HFF-Myc (cell line): ENCODE measurements around the gene SEMA5A.

Experiments used
- DNase-seq: peaks from one replicate; pipeline ENCODE4 v3.0.0-alpha.2; 2011; ENCODE audit warnings: low read depth; ENCODE audit errors: extremely low read depth
- H3K4me3 ChIP-seq: replicated peaks from 2 replicates; pipeline ENCODE4 v1.5.1; 2011; ENCODE audit warnings: low read depth, mild to moderate bottlenecking, control low read depth, low read length
- TF ChIP-seq, protein P1 (sequence below): IDR thresholded peaks from 2 replicates; pipeline ENCODE4 v1.5.1; 2012; ENCODE audit warnings: mild to moderate bottlenecking, low read depth, low read length, control low read depth; ENCODE audit errors: missing control alignments

The SEMA5A gene

DNA sequence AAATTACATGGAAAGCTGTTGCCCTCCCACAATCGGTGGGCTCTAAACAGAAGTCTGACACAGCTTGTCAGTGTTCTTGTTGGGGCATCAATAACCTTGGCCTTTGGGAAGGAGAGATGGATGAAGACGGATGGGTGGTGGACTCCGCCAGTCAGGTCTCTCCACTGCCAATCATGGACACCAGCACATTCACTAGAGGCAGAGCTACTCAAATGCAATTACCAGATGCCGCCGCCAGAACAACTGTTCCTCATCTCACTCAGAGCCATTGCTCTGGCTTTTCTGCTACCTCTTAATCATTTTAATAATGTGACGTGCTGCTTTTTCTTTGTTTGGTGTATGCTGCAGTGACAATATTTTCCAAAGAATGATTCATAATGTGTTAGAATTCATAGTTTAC, 27.9 kb upstream of the SEMA5A start:
- TF ChIP-seq, protein P1, sequence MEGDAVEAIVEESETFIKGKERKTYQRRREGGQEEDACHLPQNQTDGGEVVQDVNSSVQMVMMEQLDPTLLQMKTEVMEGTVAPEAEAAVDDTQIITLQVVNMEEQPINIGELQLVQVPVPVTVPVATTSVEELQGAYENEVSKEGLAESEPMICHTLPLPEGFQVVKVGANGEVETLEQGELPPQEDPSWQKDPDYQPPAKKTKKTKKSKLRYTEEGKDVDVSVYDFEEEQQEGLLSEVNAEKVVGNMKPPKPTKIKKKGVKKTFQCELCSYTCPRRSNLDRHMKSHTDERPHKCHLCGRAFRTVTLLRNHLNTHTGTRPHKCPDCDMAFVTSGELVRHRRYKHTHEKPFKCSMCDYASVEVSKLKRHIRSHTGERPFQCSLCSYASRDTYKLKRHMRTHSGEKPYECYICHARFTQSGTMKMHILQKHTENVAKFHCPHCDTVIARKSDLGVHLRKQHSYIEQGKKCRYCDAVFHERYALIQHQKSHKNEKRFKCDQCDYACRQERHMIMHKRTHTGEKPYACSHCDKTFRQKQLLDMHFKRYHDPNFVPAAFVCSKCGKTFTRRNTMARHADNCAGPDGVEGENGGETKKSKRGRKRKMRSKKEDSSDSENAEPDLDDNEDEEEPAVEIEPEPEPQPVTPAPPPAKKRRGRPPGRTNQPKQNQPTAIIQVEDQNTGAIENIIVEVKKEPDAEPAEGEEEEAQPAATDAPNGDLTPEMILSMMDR: no peak
- no peak for DNase-seq
- H3K4me3 ChIP-seq: no peak overlapping the region

DNA sequence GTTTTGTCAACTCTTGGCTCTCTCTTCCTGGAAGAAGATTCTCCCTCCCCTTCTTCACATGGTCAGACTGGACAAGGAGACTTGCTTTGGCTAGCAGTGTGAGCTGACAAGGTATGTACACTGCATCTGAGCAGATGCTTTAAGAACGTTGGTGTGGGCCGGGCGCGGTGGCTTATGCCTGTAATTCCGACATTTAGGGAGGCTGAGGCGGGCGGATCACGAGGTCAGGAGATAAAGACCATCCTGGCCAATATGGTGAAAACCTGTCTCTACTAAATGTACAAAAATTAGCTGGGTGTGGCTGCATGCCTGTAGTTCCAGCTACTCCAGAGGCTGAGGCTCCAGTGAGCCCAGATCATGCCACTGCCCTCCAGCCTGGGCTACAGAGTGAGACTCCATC, 26.4 kb upstream of the SEMA5A start:
- no peak overlapping the region for H3K4me3 ChIP-seq
- TF ChIP-seq, protein P1: no peak

DNA sequence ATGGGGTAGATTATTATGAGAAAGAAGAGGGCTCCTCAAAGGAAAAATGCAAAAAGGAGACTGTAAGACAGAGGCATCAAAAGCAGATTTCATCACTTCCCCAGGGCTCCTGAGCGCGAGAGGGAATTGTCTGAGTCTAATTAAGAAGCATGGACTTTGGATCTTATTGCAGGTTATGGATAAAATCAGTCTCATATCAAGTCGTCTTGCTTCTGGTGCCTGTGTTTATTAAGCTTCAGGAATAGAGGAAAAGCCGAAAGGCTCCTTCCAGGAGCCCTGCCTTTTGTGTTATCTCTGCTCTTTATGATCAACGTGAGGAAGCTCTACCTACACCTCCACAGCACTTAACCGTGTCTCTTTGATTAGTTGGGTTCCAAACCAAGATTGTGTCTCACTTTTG, 25.0 kb upstream of the SEMA5A start:
- H3K4me3 ChIP-seq: no peak overlapping the region
- no peak for DNase-seq
- TF ChIP-seq, protein P1: no peak

More for the DNA sequence above, 26.4 kb upstream of the SEMA5A start:
- no peak for DNase-seq

DNA sequence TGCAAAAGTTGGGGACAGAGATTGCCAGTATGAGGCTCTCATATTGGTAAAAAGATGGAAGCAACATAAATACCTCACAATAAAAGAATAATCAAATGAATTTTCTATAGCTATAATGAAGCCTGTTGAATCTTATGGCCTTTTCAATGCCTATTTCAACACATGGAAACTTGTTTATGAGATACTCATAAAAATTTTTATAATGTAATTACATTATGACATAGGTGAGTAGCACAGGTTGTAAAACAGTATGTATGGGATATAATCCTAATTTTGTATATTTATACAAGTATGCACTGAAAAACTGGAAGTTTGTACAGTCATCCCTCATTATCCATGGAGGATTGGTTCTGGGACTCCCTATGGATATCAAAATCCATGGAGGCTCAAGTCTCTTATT, 21.2 kb upstream of the SEMA5A start:
- no peak overlapping the region for H3K4me3 ChIP-seq
- DNase-seq: no peak
- TF ChIP-seq, protein P1: no peak

DNA sequence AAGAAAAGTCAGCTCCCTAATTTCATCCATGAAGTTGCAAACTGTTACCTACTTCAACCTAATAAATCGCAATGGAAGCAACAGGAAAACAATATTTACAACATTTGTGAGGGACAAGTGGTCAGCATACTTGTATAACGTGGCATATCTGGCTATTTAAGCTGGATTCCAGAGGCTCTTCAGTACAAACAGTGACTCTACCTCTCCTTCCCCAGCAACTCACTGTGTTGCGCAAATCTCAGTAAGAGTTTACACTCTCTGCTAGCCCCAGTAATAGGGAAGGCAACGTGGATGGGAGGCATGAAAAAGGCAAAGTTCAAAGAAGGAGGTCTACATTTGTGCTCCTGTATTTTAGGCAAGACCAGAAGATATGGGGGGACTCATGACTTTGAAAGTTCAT, 18.9 kb upstream of the SEMA5A start:
- TF ChIP-seq, protein P1: no peak
- H3K4me3 ChIP-seq: no peak overlapping the region

DNA sequence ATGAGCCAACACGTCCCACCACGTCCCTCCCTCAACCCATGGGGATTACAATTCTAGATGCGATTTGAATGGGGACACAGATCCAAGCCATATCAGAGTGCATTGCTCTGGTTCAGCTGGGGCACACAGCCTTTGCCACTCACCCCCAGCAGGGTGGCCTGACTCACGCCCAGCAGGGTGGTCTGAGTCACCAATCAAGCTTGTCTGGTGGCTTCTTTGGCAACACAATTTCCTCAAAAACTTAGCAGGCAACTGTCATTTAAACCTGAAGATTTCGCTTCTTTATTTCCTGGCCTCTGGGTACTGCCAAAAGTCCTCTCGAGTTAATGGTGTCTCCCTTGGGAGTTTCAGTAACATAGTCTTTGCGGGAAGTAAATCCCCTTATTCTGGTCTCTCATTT, 16.3 kb upstream of the SEMA5A start:
- no peak for DNase-seq
- H3K4me3 ChIP-seq: no peak overlapping the region
- TF ChIP-seq, protein P1: no peak

More for the DNA sequence above, 18.9 kb upstream of the SEMA5A start:
- no peak for DNase-seq

DNA sequence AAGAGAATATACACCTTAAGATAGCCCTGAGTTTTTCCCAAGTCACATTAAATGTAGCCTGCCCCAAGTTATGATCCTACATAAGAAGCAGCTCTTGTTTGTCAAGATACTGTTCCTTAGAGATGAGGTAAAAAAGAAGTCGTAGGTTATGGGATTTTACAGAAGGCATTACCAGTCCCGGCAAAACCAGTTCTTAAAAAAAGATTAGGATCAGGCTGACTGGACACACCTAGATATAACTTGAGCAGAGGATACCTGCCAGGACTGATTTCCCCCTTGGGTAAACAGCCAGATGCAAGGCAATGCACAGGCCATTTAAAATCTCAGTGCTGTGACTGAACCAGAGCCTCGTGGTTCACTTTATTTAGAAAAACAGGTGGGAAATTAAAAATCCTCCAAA, 14.1 kb upstream of the SEMA5A start:
- DNase-seq: no peak
- TF ChIP-seq, protein P1: no peak
- no peak overlapping the region for H3K4me3 ChIP-seq
